SK-N-SH treated with all-trans-retinoic acid at 6 μM for 48 hours (cell line): ENCODE measurements around the gene SSTR5.

ENCODE experiments used
- ARNTL ChIP-seq: fragments of 450-650 bp; formaldehyde crosslinking; IDR thresholded peaks from 2 replicates; pipeline ENCODE4 v1.5.0; 2020; ENCODE audit warnings: low read depth, mild to moderate bottlenecking, moderate library complexity, borderline replicate concordance
- ISL1 ChIP-seq: fragments of 250-450 bp; sonication (Bioruptor Pico); IDR thresholded peaks from 2 replicates; pipeline ENCODE4 v2.1.2; 2022; ENCODE audit warnings: mild to moderate bottlenecking, moderate library complexity

- no peak for TF ChIP-seq ISL1 (CRISPR knock-in tag)
- no peak for TF ChIP-seq ARNTL (CRISPR knock-in tag)
These were observed 3.0 kb downstream of the SSTR5 start for GRCh38 chr16:1075546-1075945.
